NK-92 (cell line): Measurements from ENCODE around the gene TLE2.
"Not testable (repeated sequence)": the region's sequence is repeated elsewhere in the genome, so short reads cannot be mapped to it uniquely, and the experiment has no call there.

Experiments used
- DNase-seq: peaks from one replicate; lab custom pipeline; 2025; ENCODE audit not compliant: unreplicated experiment; lab: John Stamatoyannopoulos, UW

The TLE2 gene

DNA sequence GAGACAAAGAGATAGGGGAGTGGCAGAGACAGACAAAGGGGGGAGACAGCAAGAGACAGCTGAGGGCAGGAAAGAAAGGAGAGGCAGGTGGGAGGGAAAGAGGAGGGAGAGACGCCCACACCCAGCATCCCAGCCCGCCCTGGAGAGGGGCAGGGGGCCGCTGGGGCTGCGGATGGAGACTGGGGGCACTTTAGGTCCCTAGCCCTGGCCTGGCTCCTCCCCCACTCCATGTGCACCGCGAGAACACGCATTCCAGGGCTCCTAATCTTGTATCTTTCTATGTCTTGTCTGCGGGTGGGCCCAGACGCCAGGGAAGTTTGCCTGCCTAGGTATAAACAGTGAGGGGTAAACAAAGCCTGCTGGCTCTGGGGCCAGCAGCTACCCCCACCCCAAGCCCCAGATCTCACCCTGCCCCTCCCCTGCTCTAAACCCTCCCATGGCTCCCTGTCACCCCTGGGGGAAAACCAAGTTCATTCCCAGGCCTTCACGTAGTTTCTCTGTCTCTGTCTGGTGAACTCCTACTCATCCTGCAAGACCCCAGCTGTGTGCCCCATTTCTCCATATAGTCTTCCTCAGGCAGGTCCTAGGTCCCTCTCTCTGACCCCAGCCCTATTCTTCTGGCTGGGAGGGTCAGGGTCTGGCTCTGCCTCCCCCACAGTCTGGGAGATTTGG, 27.5 kb upstream of the TLE2 start:
- no peak for DNase-seq

DNA sequence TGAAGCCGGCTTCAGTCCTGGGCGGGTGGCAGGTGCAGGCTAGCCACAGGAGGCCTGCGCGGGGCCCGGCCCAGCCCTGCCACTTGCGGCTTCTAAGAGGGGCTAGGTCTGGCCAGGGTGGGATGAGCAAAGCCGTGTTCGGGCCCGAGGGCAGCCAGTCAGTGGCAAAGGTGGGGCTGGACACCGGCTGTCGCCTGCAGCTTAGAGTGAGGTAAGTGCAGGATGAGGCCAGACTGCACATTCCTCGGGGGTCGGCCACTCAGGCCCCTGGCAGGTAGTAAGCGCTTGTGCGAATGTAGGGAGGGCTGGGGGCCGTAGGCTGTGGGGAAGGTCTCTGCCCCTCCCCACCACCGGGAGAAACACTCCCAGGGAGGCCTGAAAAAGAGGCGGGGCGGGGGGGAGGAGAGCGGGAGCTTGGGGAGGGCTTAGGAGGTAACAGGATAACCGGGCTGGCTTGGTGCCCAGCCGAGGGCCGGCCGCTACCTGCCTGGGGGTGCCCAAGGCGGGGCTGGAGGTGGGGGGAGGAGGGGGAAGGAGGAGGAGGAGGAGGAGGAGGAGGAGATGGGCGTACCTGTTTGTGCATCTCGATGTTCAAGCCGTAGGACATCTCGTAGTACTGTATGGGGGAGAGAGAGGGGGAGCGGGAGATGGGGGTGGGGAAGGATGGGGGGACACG, 26.8 kb upstream of the TLE2 start:
- DNase-seq = no peak

DNA sequence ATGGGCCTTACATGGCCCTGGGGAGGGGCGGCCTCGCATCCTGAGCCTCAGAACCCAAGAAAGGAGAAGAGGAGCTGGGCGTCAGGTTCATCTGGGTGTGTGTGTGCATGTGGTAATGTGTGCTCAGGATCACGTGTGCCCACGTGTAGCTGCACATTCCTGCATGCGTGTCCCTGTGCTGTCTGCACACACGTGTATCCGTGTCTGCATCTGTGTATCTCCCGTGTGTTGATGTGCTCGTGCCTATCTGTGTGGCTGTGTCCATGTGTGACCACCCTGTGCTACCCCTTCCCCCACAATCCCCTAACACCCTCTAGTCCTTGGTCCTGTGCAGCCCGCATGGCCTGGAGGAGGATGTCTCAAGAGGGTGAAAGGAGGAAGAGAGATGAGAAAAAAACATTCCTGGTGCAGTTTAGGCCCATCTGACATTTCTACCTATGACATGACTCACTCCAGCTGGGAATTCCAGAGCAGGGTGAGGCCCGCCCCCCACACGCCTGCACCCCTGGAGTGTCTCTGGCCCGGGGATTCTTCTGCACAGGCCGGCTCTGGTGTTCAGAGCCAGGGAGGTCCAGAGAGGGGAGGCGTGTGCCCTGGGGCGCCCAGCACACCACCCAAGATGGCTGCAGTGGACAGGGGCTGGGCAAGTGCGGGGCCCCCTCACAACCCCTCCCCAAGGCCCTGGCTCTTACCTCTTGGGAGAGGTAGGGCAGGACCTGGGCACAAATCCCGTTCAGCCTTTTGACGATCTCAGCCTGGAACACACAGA, 26.1 kb upstream of the TLE2 start:
- no peak for DNase-seq

DNA sequence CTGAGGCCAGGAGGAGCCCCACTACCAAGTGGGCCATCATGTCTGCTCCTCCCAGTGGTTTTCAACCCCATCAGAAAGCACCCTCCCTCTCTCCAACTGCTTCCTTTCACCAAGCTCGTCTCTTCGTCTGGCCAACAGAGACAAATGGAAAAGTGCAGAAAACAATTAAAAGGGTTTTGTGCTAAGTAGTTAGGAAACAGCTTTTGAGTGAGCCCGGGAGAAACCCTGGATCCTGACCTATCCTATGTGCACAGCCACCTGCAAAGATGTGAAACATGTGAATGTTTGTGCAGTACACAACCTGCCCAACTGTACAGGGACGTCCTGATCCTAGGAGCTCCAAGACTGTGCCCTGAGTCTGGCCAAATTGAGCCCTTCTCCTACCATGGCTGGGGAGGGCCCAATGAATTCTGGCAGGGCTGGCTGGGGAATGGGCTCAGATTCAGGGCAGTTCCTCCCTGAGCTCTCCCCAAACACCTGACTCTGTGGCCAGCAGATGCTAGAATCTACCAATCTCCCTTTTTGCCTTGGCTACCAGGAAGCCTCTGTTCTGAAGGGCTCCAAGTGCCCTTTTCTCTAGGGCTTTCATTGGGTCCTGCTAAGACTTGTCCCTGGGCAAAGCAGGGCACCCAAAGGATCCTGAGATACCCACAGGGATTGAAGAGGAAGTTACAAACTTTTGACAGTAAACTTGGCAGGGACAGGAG, 25.3 kb upstream of the TLE2 start:
- no peak for DNase-seq

DNA sequence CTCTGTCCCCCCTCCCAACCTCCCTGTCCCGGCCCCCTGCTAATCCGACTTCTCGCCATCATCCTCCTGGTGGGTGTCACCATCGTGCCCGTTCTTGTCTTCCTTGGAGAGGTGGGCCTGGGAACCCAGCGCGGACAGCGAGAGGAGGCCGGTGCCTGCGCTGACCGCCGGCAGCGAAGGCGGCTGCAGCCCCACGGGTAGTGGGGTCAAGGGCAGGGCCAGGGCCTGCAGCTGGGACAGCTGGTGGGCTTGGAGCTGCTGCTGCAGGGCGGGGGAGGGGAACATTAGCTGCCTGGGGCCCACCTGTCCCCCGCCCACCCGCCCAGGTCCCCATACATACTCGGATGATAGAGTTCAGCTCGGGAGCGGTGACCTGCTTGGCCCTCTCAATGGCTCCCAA, 24.7 kb upstream of the TLE2 start:
- no peak for DNase-seq

DNA sequence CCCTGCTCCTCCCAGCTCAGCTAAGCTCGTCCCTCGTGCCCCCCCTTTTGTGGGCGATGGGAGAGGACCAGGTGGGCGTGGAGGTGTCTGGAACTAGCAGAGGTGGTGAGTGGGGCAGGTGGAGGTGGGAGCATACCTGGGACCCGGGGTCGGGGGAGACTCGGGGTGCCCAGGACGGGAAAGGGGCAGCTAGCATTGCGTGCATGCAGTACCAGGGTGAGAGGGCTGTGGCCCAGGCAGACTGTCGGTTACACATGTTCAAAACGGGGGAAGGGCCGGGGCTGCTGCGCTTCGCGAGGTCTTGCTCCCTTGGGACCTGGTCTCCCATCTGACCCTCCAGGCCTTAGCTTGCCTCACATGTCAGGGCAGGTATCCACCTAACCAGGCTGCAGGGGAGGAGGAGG, 24.1 kb upstream of the TLE2 start:
- DNase-seq = no peak

DNA sequence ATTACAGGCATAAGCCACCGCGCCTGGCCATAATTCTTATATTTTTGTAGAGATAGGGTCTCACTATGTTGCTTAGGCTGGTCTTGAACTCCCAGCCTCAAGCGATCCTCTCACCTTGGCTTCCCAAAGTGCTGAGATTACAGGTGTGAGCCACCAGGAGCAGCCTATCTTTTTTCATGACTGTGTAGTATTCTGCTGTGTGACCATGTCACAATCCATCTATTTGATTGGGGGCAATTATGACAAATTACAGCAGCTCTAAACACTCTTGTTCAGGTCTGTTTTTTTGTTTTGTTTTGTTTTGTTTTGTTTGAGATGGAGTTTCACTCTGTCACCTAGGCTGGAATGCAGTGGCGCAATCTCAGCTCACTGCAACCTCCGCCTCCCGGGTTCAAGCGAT, 20.9 kb upstream of the TLE2 start:
- DNase-seq = not testable (repeated sequence)

DNA sequence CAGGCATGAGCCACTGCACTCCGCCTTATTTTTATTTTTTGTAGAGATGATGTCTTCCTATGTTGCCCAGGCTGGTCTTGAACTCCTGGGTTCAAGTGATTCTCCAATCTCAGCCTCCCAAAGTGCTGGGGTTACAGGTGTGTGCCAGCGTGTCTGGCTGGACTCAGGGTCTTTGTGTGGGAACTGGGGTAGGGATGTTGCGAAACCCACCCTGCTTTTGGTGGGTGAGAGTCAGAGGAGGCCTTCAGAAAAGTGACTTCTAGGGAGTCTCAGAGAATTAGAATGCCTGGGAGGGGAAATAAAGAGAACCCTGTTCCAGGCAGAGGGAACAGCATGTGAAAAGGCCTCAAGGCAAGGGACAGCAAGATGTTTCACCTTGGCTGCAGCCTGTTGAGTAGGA, 20.0 kb upstream of the TLE2 start:
- DNase-seq = no peak

DNA sequence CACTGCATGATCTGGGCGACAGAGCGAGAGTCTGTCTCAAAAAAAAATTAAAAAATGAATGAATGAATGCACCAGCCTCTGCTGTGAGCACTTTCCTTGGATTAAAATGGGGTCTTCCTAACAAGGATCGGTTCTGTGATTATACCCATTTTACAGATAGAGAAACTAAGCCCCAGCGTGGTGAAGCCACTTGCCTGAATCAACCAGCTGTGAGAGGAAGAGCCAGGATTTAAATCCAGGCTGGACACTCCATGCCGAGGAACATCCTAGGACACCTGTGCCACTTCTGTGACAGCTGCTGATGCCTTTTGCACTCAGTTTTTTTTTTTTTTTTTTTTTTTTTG, 19.1 kb upstream of the TLE2 start:
- DNase-seq = no peak

DNA sequence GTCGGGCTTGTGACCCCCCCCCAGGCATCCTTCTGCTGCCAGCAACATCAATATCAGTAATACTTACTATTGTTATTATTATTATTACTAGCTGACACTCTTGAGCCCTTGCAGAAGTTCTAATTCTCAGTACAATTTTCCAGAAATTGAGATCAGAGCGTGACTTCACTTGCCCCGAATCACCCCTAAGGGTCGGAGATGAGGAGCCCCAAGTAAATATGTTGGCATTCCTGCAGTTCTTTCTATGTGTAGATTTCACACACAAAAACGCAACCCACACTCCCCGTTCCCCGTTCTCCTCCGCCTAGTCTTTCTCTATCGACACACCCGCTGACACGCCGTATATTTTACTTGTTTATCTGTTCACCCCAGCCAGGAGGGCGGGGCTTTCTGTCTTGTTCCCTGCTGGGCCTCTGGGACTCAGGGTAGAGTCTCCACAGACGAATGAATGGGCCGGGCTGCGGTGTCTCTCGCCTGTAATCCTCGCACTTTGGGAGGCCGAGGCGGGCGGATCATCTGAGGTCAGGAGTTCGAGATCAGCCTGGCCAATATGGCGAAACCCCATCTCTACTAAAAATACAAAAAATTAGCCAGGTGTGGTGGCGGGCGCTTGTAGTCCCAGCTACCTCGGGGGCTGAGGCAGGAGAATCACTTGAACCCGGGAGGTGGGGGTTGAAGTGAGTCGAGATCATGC, 18.6 kb upstream of the TLE2 start:
- no peak for DNase-seq

DNA sequence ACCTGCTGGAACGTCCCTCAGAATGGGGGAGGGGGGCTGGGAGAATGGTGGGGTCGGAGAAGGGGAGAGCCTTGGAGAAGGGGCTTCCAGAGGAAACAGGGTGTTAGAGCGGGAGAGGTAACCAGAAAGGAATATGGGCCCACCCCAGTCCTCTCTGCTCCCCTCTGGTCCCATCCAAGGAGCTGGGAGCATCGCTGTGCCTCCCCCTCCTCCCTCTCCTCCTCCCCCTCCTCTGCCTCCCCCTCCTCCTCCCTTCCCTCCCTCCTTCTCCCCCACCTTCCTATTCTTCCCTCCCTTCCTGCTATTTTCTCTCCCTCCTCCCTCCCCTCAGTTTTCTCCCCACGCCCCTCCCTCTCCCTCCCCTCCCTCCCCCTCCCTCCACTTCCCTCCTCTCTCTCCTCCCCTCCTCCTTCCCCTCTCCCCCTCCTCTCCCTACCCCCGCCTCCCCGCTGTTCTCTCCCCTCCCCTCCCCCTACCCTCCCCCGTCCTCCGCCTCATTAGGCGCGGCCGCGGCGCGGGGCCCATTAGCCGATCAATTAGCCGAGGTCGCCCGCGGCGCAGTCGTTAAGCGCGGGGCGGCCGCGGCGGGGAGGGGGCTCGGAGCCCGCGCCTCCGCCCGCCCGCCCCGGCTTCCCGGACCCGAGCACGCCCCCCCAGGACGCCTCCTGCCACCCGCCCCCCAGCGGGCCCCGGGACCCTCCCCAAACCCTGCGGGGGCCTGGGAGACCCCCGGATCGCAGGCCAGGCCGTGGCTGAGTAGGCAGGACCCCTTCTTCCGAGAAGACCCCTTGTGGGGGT, 17.8 kb upstream of the TLE2 start:
- DNase-seq = no peak

DNA sequence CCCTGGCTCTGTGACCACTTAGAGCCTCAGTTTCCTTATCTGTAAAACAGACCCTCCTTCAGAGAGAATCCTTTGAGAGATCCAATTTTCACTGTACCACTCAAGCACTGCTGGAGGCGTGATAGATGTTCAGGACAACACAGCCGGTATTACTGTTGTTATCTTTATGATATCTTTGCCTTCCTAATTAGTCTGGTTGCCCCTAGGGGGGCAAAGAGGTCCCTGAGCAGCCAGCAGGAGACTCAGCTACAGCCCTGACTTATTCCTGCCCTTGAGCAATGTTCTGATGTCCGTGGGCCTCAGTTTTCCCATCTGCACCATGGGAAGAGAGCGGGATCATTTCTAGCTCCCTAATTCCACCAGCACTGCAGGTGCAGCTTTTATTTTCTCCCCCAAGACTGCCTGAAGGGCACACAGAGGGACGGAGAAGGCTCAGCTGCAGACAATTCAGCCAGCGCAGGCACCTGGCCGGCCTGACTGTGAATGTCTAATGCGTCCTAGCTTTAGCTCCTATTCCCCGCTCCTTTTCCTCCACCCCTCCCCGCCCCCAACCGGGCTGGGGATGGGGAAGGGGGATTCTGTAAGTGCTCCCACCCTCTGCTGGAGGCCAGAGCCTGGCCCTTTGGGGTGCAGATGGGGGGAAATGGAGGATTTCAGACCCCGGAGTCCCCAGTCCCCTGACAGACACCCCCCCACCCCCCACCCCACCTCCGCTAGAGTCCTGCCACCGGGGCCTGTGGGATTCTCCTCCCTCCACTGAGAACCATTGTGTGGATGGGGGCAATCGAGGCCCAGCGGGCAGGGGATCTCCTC, 17.0 kb upstream of the TLE2 start:
- DNase-seq = no peak

DNA sequence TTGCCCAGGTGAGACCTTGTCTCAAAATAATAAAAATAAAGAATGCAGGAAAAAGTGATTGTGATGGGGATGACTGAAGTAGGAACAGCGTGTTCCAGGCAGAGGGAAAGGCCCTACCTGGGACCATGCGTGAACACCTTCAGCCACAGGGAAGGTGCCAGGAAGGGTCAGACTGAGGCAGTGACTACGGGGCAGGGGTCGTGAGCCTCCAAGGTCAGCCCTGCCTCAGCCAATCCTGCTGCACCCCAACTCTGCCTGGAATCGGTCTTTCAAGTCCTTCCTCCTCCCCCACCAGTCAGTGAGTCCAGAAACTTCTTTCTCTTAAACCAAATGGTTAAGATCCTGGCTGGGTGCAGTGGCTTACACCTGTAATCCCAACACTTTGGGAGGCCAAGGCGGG, 16.1 kb upstream of the TLE2 start:
- DNase-seq = no peak

DNA sequence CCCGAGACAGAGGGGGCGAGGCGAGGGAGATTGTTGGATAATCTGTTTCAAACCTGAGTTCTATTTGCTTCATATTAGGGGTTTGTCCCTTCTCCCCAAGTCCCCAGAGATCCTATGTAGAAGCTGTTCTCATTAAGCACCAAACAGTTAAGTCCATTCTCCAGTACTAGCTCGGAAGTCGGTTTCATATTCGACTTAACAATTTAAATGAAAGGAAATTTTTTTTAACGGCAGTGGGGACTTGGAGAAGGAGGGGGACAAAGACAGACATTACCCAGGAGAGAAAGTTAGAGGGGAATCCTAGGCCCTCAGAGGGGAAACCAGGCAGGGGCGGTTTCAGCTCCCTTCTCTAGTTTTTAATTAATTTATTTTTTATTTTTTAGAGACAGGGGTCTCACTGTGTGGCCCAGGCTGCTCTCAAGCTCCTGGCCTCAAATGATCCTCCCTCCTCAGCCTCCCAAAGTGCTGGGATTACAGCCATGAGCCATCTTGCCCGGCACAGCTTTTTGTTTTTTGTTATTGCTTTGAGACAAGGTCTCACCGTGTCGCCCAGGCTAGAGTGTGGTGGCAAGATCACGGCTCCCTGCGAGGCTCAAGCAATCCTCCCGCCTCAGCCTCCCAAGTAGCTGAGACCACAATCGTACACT, 13.7 kb upstream of the TLE2 start:
- no peak for DNase-seq

DNA sequence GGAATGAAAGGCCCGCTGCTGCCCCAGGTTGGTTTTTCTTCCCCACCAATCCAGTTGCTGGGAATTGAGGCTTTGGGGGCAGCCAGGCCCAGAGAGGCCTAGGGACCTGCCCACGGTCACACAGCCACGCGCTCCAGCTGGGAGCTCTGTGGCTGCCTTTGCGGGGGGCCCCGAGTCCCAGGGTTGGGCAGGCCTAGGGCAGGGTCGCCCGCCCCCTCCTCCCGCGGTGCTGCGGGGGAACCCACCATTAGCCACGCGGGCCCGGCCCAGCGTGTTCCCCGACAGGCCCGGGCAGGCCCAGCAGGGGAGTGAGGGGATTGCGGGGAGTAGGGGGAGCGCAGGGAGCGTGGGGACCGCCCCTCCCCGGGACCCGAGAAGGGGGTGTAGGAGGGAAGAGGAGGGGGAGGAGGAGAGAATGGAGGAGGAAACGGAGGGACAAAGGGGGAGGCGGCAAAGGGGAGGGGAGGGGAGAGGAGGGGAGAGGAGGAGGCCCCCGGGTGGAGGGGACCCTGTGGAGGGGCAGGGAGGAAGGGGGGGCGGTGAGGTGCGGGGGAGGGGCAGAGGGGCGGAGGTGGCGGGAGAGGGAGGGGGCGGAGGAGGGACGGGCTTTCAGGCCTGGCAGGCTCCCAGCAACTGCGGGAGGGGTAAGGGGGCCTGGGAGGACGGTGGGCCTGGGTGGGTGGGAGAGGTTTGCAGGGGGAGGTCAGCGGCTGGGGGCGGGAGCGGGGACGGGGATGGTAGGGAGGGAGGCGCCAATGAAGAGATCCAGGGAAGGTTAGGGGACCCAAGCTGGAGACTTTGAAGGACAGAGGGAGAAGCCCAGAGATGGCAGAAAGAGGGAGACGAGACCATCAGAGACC, 12.9 kb upstream of the TLE2 start:
- no peak for DNase-seq

DNA sequence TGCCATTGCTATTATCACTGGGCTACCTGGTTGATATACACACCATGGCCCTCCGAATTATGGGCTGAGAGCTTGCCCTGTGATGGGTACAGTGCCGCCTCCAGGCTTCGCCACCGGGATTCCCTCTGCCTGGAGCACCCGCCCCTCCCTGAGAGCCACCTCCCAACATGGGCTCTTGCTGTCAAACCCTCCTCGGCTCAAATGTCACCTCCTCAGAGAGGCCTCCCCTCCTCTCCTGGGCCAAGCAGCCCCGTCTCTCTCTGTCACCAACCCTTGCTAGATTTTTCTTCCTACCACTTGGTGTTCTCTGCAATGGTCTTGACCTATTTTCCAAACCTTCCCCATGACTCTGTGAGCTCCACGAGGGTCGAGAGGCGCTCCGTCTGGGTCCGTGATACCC, 12.2 kb upstream of the TLE2 start:
- DNase-seq = no peak

DNA sequence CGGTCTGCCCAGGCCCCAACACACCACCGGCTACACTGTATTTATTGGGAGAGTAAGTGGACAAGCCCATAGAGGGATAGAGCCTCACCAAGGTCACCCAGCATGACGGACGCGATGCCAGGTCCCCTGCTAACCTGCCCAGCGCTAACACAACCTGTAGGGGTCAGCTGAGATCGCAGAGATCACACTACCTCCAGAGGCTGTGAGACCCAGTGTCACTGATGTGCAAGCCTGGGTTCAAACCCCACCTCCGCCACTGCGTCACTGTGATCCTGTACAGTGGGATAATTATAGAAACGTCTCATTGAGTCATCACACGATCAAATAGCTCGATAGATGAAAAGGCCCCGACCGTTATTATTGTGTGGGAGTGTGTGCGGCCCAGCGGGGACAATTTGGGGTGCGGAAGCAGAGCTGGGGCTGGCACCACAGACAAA, 10.6 kb upstream of the TLE2 start:
- no peak for DNase-seq

DNA sequence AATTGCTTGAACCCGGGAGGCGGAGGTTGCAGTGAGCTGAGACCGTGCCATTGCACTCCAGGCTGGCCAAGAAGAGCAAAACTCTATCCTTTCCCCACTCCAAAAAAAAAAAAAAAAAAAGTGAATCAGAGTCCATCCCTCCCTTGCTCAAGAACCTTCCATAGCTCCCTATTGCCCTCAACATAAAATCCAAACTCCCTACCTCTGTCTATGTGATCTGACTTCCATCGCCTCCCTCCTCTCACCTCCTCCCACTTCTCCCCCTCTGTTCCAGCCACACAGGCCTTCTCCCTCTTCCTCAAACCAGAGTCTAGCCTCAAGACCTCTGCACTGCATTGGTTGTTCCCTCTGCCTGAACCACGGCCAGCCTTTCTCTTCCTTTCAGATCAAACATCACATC, 10.0 kb upstream of the TLE2 start:
- no peak for DNase-seq
